AG04450 (cell line): ENCODE measurements around the gene THG1L. TPM values are rescaled to one million over a fixed set of nuclear protein-coding genes. Genes with fewer than 3 reads are reported as not detected.

ENCODE experiments used
- CTCF ChIA-PET: fragments of 300-600, 350-600 bp; formaldehyde crosslinking; extraction: SDS; loops from one replicate; lab custom pipeline; 2022; ENCODE audit warnings: antibody characterized with exemption, inconsistent platforms; lab: Charles Lee
- POLR2A ChIA-PET: fragments of 350-600 bp; formaldehyde crosslinking; extraction: SDS; loops from one replicate; lab custom pipeline; 2021; ENCODE audit warnings: antibody characterized with exemption, inconsistent platforms; lab: Yijun Ruan, JAX
- DNase-seq: peaks from one replicate; pipeline ENCODE4 v3.0.0-alpha.2; 2011; ENCODE audit warnings: low read depth, low spot score
- H3K27ac ChIP-seq: one replicate; pipeline ENCODE4 v1.5.1; 2012; ENCODE audit warnings: low read depth, low read length, control low read depth
- H3K27me3 ChIP-seq: one replicate; pipeline ENCODE4 v1.6.0; 2012; ENCODE audit warnings: low read length; ENCODE audit not compliant: control insufficient read depth, insufficient read depth
- H3K4me3 ChIP-seq: 2 replicates; pipeline ENCODE4 v1.5.1; 2011; ENCODE audit warnings: mild to moderate bottlenecking, low read depth, low read length, control low read depth
- H3K9me3 ChIP-seq: 2 replicates; pipeline ENCODE4 v1.5.1; 2012; ENCODE audit warnings: low read length; ENCODE audit not compliant: control insufficient read depth, insufficient read depth
- polyA plus RNA-seq: library from polyadenylated mRNA; depleted of rRNA; stranded (reverse); fragments of >200 nt; gene quantifications from 2 replicates; pipeline ENCODE4 v1.2.3, GENCODE V29; 2011
- TF ChIP-seq, protein P1 (sequence below): IDR thresholded peaks from 2 replicates; pipeline ENCODE4 v1.5.1; 2011; ENCODE audit warnings: low read depth, low read length, control low read depth, inconsistent platforms

The THG1L gene
- polyA plus RNA-seq, 1 experiment: 21.0 TPM

DNA sequence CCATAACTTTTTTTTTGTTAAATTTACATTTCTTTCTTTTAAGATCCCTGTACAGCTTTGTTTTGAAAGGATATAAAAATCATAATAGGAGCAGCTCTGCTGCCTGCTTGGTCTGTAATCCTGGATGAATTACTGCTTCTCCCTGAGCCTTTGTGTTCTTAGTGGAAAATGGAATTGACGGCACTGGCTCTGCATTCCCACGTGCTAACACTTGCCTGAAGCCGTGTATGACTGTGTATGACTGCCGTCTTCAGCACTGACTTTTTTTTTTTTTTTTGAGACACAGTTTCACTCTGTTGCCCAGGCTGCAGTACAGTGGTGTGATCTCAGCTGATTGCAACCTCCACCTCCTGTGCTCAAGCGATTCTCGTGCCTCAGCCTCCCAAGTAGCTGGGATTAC is 4.8 kb downstream of the THG1L start:
- DNase-seq: no peak
- ChIA-PET POLR2A (no interaction called here), CTCF (no interaction called here)
- TF ChIP-seq, protein P1, sequence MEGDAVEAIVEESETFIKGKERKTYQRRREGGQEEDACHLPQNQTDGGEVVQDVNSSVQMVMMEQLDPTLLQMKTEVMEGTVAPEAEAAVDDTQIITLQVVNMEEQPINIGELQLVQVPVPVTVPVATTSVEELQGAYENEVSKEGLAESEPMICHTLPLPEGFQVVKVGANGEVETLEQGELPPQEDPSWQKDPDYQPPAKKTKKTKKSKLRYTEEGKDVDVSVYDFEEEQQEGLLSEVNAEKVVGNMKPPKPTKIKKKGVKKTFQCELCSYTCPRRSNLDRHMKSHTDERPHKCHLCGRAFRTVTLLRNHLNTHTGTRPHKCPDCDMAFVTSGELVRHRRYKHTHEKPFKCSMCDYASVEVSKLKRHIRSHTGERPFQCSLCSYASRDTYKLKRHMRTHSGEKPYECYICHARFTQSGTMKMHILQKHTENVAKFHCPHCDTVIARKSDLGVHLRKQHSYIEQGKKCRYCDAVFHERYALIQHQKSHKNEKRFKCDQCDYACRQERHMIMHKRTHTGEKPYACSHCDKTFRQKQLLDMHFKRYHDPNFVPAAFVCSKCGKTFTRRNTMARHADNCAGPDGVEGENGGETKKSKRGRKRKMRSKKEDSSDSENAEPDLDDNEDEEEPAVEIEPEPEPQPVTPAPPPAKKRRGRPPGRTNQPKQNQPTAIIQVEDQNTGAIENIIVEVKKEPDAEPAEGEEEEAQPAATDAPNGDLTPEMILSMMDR: no peak
- no peaks in the 10 kb centered on the region for H3K27me3 ChIP-seq
- H3K9me3 ChIP-seq: no peaks in the 10 kb centered on the region
- no peak overlapping the region for H3K4me3 ChIP-seq
- no peak overlapping the region for H3K27ac ChIP-seq

DNA sequence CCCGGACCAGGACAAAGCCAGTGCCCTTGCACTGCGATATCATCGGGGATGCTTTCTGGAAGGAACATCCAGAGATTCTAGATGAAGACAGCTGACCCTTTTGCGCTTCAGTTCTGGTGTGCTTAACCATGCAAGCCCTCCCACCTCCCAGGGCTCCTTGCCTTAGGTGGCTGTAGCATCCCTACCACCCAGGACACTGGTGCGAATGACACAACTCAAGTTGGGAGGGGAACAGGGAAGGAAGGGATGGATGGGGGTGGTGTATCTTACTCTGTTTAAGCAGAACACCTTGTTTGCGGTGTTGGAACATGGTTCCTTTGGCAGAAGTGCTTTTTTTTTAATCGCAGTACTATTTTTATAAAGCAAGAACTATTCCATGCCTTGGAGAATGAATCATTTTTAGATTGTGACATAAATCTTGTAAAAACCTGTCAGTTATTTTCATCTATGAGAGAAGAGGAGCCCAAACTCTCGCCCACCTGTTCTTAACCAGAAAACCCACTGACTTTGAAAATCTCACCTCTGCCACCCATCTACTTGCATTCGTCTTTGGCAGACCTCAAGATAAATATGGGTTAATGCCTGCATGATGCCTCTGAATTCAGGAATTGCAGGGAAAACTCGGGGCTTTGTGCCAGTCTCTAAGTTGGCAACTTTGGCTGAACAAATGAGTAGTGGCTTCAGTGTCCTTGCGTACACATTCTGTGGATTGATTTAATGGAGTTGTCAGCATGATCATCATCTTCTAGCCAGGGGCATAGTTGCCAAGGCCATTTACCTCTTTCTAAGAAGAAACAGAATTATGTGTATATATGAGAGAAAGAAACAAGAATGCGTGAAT is 8.4 kb downstream of the THG1L start:
- no peak for DNase-seq
- POLR2A ChIA-PET: no interaction called here
- Histone ChIP-seq H3K4me3 (no peak overlapping the region), H3K27me3 (no peaks in the 10 kb centered on the region), H3K9me3 (no peaks in the 10 kb centered on the region), H3K27ac (no peak overlapping the region)
- TF ChIP-seq, protein P1: no peak
- CTCF ChIA-PET: interaction anchor here (1.5 to 2.4 kb wide), 2 partner anchors 268 to 411 kb away, joined by 3 to 10 read pairs; no protein-coding TSS in a partner anchor

DNA sequence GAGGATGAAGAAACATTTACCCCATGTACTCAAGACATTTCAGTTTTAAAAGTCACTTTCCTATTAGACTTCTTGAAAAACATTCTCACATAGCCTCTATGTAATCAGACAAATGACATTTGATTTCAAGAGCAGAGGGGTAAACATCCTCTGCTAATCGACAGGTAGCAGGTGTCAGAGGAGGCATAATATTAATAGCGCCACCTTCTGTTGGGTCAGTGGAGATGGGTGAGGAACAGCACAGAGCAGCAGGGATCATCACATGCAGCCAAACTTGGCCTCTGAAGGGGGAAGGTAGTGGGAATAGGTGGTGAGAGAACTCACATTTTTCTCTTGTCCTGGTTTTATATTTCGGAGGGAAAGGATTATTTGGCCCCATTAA is 9.0 kb downstream of the THG1L start:
- no peak for DNase-seq

DNA sequence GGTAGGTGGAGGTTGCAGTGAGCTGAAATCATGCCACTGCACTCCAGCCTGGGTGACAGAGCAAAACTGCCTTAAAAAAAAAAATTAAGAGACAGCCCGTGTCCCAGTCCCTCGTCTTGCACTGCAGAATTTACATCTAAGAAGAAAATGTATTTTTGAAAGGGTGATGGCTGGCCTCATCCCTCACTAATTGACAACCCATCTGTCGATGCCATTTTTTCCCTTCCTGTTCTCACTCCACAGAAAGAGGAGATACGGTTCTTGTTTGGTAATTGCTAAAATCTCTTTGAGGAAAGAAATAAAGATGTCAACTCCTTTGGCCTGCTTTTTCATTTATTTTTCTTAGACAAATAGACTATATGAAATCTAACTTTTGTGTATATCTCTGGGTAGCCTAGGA is 9.9 kb downstream of the THG1L start:
- POLR2A ChIA-PET: no interaction called here
- no peak for DNase-seq
- H3K4me3 ChIP-seq: no peak overlapping the region
- TF ChIP-seq, protein P1: no peak
- H3K27ac ChIP-seq: no peak overlapping the region
- H3K27me3 ChIP-seq: no peaks in the 10 kb centered on the region
- no peaks in the 10 kb centered on the region for H3K9me3 ChIP-seq
- CTCF ChIA-PET: interaction anchor here (0.6 to 4.7 kb wide), 6 partner anchors 9 to 428 kb away, joined by 3 to 88 read pairs (median 6); partner anchors contain the start of gene THG1L

More for the DNA sequence above, 9.0 kb downstream of the THG1L start:
- ChIA-PET POLR2A (no interaction called here), CTCF (interaction anchor here (1.8 kb wide), 1 partner anchor 308 kb away, joined by 10 read pairs; no protein-coding TSS in a partner anchor)
- TF ChIP-seq, protein P1: peak; percentile 53
- H3K9me3 ChIP-seq: no peaks in the 10 kb centered on the region
- no peaks in the 10 kb centered on the region for H3K27me3 ChIP-seq
- no peak overlapping the region for H3K27ac ChIP-seq
- H3K4me3 ChIP-seq: no peak overlapping the region
